OCI-LY7 (cell line): ENCODE data around the gene YIPF4. TPM values are rescaled to one million over a fixed set of nuclear protein-coding genes. Genes with fewer than 3 reads are reported as not detected.
"Not testable (repeated sequence)": the region's sequence is repeated elsewhere in the genome, so short reads cannot be mapped to it uniquely, and the experiment has no call there.

Experiments
- BruUV-seq: library from RNA; stranded (reverse); fragments of 400-500 nt; replicated peaks from 2 replicates; lab custom pipeline; 2021; lab: Mats Ljungman, UMichigan
- CTCF ChIA-PET: fragments of 300-600 bp; sonication (Branson Sonifier 250); formaldehyde crosslinking; loops from one replicate; lab custom pipeline; 2022; ENCODE audit warnings: antibody characterized with exemption; ENCODE audit not compliant: unreplicated experiment; lab: Charles Lee
- POLR2A ChIA-PET: fragments of 300-600 bp; sonication (Branson Sonifier 250); formaldehyde crosslinking; loops from one replicate; lab custom pipeline; 2022; ENCODE audit warnings: antibody characterized with exemption; lab: Charles Lee
- DNase-seq: peaks from one replicate; pipeline ENCODE4 v3.0.0-alpha.2; 2015; ENCODE audit warnings: low spot score
- H2AFZ ChIP-seq: fragments of 200-600 bp; sonication (generic), shearing (Covaris generic); 2 replicates; pipeline ENCODE4 v1.6.1; 2014; ENCODE audit warnings: mild to moderate bottlenecking, antibody characterized with exemption, low read length, moderate library complexity
- H3K27ac ChIP-seq: fragments of 200-600 bp; sonication (generic); 2 replicates; pipeline ENCODE4 v1.5.1; 2014; ENCODE audit warnings: mixed run types, low read depth, mild to moderate bottlenecking, moderate library complexity, low read length, inconsistent platforms; ENCODE audit not compliant: poor library complexity, severe bottlenecking
- H3K36me3 ChIP-seq: fragments of 200-600 bp; sonication (generic); 2 replicates; pipeline ENCODE4 v1.6.1; 2014; ENCODE audit warnings: mild to moderate bottlenecking, antibody characterized with exemption, low read length, moderate library complexity, mixed read lengths; ENCODE audit not compliant: insufficient read depth
- H3K4me1 ChIP-seq: fragments of 200-600 bp; sonication (generic); 2 replicates; pipeline ENCODE4 v1.5.1; 2014; ENCODE audit warnings: mild to moderate bottlenecking, low read length; ENCODE audit not compliant: insufficient read depth, poor library complexity, severe bottlenecking
- H3K4me2 ChIP-seq: fragments of 200-600 bp; sonication (generic); 2 replicates; pipeline ENCODE4 v1.6.1; 2014; ENCODE audit warnings: mild to moderate bottlenecking, low read length
- H3K4me3 ChIP-seq: fragments of 200-600 bp; sonication (generic); 2 replicates; pipeline ENCODE4 v1.5.1; 2014; ENCODE audit warnings: mild to moderate bottlenecking, low read depth, low read length; ENCODE audit not compliant: poor library complexity, severe bottlenecking
- H3K79me2 ChIP-seq: fragments of 200-600 bp; sonication (generic); 2 replicates; pipeline ENCODE4 v1.6.1; 2016; ENCODE audit warnings: low read depth, mild to moderate bottlenecking, low read length, moderate library complexity, mixed read lengths; ENCODE audit not compliant: insufficient read depth
- H3K9me2 ChIP-seq: fragments of 200-600 bp; sonication (generic); 2 replicates; pipeline ENCODE4 v1.6.1; 2016; ENCODE audit warnings: mild to moderate bottlenecking, low read length, mixed read lengths; ENCODE audit not compliant: insufficient read depth
- H3K9me3 ChIP-seq: fragments of 200-600 bp; sonication (generic); 2 replicates; pipeline ENCODE4 v1.6.1; 2014; ENCODE audit warnings: mild to moderate bottlenecking, mixed run types, low read length, mixed read lengths
- H4K20me1 ChIP-seq: fragments of 200-600 bp; sonication (generic); 2 replicates; pipeline ENCODE4 v1.6.1; 2014; ENCODE audit warnings: mild to moderate bottlenecking, antibody characterized with exemption, low read length, moderate library complexity, mixed read lengths; ENCODE audit not compliant: insufficient read depth
- CTCF ChIP-seq: fragments of 200-600 bp; sonication (generic); conservative IDR thresholded peaks from 2 replicates; pipeline ENCODE4 v1.5.1; 2014; ENCODE audit warnings: mild to moderate bottlenecking, antibody characterized with exemption, low read length, moderate library complexity, mixed read lengths
- EZH2phosphoT487 ChIP-seq: fragments of 200-600 bp; sonication (generic); IDR thresholded peaks from 2 replicates; pipeline ENCODE4 v1.6.1; 2018; ENCODE audit warnings: low read depth, borderline replicate concordance, mild to moderate bottlenecking, mixed run types, antibody characterized with exemption, low read length, moderate library complexity, mixed read lengths
- intact Hi-C: fragments of 100-400 bp; cut with micrococcal nuclease; formaldehyde crosslinking; loops from one replicate; pipeline ENCODE4 v1.10.0; 2022; ENCODE audit not compliant: unreplicated experiment
- total RNA-seq, 2 experiments: library from RNA; depleted of rRNA in 1 of 2; stranded (reverse); fragments of >200 nt in 1 of 2; shearing (Covaris generic) in 1 of 2; gene quantifications; 2 replicates each; pipeline ENCODE4 v1.2.3, GENCODE V29; 2014 to 2022

YIPF4 gene
- total RNA-seq, 2 experiments from 2014 or later = 8.6 to 29.6 TPM

GRCh38 chr2:32272279-32272678 lies 5.4 kb upstream of the YIPF4 start:
- ChIA-PET CTCF (no interaction called here), POLR2A (interaction anchor here (0.5 to 1.5 kb wide), 3 partner anchors 10 to 105 kb away, joined by 3 to 4 read pairs (median 4); no protein-coding TSS in a partner anchor)
- H4K20me1 ChIP-seq = no peaks in the 10 kb centered on the region
- no TSS peak for BruUV-seq
- no peaks in the 10 kb centered on the region for H3K9me2 ChIP-seq
- no peak overlapping the region for H3K27ac ChIP-seq
- intact Hi-C loops = no loop called here
- H3K4me2 ChIP-seq = no peak overlapping the region
- no peaks in the 10 kb centered on the region for H3K9me3 ChIP-seq
- no peaks in the 10 kb centered on the region for H3K79me2 ChIP-seq
- no peaks in the 10 kb centered on the region for H3K36me3 ChIP-seq
- no peak overlapping the region for H3K4me3 ChIP-seq
- peak overlapping the region; percentile 37; the same call in 1 of the 2 replicates for H2AFZ ChIP-seq
- no peak for DNase-seq
- peaks cover 4% of the 10 kb centered on the region for H3K4me1 ChIP-seq
- no peak for TF ChIP-seq EZH2phosphoT487
- TF ChIP-seq CTCF = no peak

GRCh38 chr2:32274289-32274688 lies 3.4 kb upstream of the YIPF4 start:
- Histone ChIP-seq H2AFZ (no peak overlapping the region), H3K9me2 (no peaks in the 10 kb centered on the region), H3K4me2 (no peak overlapping the region), H3K27ac (no peak overlapping the region), H3K4me3 (no peak overlapping the region), H3K4me1 (peaks cover 14% of the 10 kb centered on the region), H3K9me3 (no peaks in the 10 kb centered on the region), H4K20me1 (no peaks in the 10 kb centered on the region), H3K36me3 (no peaks in the 10 kb centered on the region), H3K79me2 (peaks cover 13% of the 10 kb centered on the region; the same call in 1 of the 2 replicates)
- intact Hi-C loops = no loop called here
- DNase-seq = no peak
- POLR2A ChIA-PET = no interaction called here
- CTCF ChIA-PET = no interaction called here
- no peak for TF ChIP-seq EZH2phosphoT487
- no peak for TF ChIP-seq CTCF
- no TSS peak for BruUV-seq

- Histone ChIP-seq H3K4me1 (peaks cover 14% of the 10 kb centered on the region), H3K79me2 (peaks cover 18% of the 10 kb centered on the region)
- intact Hi-C loops = loop anchor here (5.0 kb wide), 1 partner anchor 82 kb away; the partner anchor contains the start of gene BIRC6
- H2AFZ ChIP-seq, H4K20me1 ChIP-seq, H3K36me3 ChIP-seq, DNase-seq, H3K4me3 ChIP-seq, POLR2A ChIA-PET, BruUV-seq, H3K27ac ChIP-seq, H3K9me3 ChIP-seq, H3K4me2 ChIP-seq, H3K9me2 ChIP-seq, CTCF ChIA-PET: not testable (repeated sequence)
These were observed 1.9 kb upstream of the YIPF4 start for GRCh38 chr2:32275790-32276189.
